Neural cell (in vitro differentiated cells): ENCODE data around the gene ARMC2.

ENCODE experiments used
- EP300 ChIP-seq: fragments of 450-650 bp; conservative IDR thresholded peaks from 2 replicates; pipeline ENCODE4 v1.6.1; 2014; ENCODE audit warnings: antibody characterized with exemption, mild to moderate bottlenecking, moderate library complexity; ENCODE audit not compliant: poor library complexity, severe bottlenecking
- POLR2AphosphoS5 ChIP-seq: IDR thresholded peaks from 2 replicates; pipeline ENCODE4 v1.6.1; 2012
- RAD21 ChIP-seq: fragments of 450-650 bp; conservative IDR thresholded peaks from 2 replicates; pipeline ENCODE4 v1.6.1; 2014; ENCODE audit warnings: antibody characterized with exemption, mild to moderate bottlenecking, moderate library complexity
- SMC3 ChIP-seq: fragments of 450-650 bp; conservative IDR thresholded peaks from 2 replicates; pipeline ENCODE4 v1.6.1; 2014; ENCODE audit warnings: antibody characterized with exemption, mild to moderate bottlenecking, moderate library complexity; ENCODE audit not compliant: poor library complexity
- TAF1 ChIP-seq: IDR thresholded peaks from 2 replicates; pipeline ENCODE4 v1.6.1; 2012; ENCODE audit warnings: low read depth
- TF ChIP-seq, protein P1 (sequence below): fragments of 450-650 bp; IDR thresholded peaks from 2 replicates; pipeline ENCODE4 v1.5.1; 2014; ENCODE audit warnings: antibody characterized with exemption, mild to moderate bottlenecking, moderate library complexity; ENCODE audit not compliant: poor library complexity, severe bottlenecking
- TF ChIP-seq, protein P2 (sequence below): IDR thresholded peaks from 2 replicates; pipeline ENCODE4 v1.6.1; 2012; ENCODE audit warnings: borderline replicate concordance

DNA sequence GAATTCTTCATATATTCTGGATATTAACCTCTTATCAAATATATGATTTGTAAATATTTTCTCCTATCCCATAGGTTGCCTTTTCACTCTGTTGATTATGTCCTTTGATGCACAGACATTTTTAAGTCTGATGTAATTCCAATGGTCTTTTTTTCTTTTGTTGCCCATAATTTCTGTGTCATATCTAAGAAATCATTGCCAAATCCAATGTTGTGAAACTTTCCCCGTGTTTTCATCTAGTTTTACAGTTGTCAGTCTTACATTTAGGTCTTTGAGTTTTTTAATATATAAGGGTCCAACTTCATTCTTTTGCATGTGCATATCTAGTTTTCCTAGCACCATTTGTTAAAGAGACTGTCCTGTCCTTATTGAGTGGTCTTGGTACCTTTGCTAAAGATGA lies 134.9 kb downstream of the ARMC2 start:
- TF ChIP-seq, protein P1, sequence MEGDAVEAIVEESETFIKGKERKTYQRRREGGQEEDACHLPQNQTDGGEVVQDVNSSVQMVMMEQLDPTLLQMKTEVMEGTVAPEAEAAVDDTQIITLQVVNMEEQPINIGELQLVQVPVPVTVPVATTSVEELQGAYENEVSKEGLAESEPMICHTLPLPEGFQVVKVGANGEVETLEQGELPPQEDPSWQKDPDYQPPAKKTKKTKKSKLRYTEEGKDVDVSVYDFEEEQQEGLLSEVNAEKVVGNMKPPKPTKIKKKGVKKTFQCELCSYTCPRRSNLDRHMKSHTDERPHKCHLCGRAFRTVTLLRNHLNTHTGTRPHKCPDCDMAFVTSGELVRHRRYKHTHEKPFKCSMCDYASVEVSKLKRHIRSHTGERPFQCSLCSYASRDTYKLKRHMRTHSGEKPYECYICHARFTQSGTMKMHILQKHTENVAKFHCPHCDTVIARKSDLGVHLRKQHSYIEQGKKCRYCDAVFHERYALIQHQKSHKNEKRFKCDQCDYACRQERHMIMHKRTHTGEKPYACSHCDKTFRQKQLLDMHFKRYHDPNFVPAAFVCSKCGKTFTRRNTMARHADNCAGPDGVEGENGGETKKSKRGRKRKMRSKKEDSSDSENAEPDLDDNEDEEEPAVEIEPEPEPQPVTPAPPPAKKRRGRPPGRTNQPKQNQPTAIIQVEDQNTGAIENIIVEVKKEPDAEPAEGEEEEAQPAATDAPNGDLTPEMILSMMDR = no peak
- TF ChIP-seq TAF1 = no peak
- TF ChIP-seq EP300 = no peak
- TF ChIP-seq RAD21 = no peak
- no peak for TF ChIP-seq SMC3
- TF ChIP-seq, protein P2, sequence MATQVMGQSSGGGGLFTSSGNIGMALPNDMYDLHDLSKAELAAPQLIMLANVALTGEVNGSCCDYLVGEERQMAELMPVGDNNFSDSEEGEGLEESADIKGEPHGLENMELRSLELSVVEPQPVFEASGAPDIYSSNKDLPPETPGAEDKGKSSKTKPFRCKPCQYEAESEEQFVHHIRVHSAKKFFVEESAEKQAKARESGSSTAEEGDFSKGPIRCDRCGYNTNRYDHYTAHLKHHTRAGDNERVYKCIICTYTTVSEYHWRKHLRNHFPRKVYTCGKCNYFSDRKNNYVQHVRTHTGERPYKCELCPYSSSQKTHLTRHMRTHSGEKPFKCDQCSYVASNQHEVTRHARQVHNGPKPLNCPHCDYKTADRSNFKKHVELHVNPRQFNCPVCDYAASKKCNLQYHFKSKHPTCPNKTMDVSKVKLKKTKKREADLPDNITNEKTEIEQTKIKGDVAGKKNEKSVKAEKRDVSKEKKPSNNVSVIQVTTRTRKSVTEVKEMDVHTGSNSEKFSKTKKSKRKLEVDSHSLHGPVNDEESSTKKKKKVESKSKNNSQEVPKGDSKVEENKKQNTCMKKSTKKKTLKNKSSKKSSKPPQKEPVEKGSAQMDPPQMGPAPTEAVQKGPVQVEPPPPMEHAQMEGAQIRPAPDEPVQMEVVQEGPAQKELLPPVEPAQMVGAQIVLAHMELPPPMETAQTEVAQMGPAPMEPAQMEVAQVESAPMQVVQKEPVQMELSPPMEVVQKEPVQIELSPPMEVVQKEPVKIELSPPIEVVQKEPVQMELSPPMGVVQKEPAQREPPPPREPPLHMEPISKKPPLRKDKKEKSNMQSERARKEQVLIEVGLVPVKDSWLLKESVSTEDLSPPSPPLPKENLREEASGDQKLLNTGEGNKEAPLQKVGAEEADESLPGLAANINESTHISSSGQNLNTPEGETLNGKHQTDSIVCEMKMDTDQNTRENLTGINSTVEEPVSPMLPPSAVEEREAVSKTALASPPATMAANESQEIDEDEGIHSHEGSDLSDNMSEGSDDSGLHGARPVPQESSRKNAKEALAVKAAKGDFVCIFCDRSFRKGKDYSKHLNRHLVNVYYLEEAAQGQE = no peak
- no peak for TF ChIP-seq POLR2AphosphoS5
